GM21717 (cell line): Measurements from ENCODE around the gene PPFIA2.

ENCODE experiments used
- ATAC-seq: cut with Tn5 transposase; IDR thresholded peaks from one replicate; pipeline ENCODE4 v1.9.1; 2021; ENCODE audit warnings: mild to moderate bottlenecking, moderate library complexity; ENCODE audit not compliant: unreplicated experiment

Gene PPFIA2

GRCh38 chr12:81564237-81564636 is 194.9 kb downstream of the PPFIA2 start:
- no peak for ATAC-seq

- ATAC-seq, result no peak
Measured at GRCh38 chr12:81558031-81558430, 201.1 kb downstream of the PPFIA2 start.

GRCh38 chr12:81546811-81547210 is 212.3 kb downstream of the PPFIA2 start:
- ATAC-seq, result no peak

- no peak for ATAC-seq
Measured at GRCh38 chr12:81543621-81544139, 215.5 kb downstream of the PPFIA2 start.

- no peak for ATAC-seq
Measured at GRCh38 chr12:81542065-81543010, 216.8 kb downstream of the PPFIA2 start.

- ATAC-seq, result no peak
Measured at GRCh38 chr12:81541121-81541520, 218.0 kb downstream of the PPFIA2 start.

- no peak for ATAC-seq
Measured at GRCh38 chr12:81539279-81539678, 219.9 kb downstream of the PPFIA2 start.

- ATAC-seq, result no peak
Measured at GRCh38 chr12:81533054-81533453, 226.1 kb downstream of the PPFIA2 start.

GRCh38 chr12:81530352-81530751 is 228.8 kb downstream of the PPFIA2 start:
- no peak for ATAC-seq

GRCh38 chr12:81520064-81520945 is 238.8 kb downstream of the PPFIA2 start:
- ATAC-seq, result no peak

- no peak for ATAC-seq
Measured at GRCh38 chr12:81518638-81519037, 240.5 kb downstream of the PPFIA2 start.

GRCh38 chr12:81517296-81517695 is 241.9 kb downstream of the PPFIA2 start:
- no peak for ATAC-seq

- ATAC-seq, result no peak
Measured at GRCh38 chr12:81502912-81503695, 256.0 kb downstream of the PPFIA2 start.

GRCh38 chr12:81500788-81501187 is 258.4 kb downstream of the PPFIA2 start:
- no peak for ATAC-seq

GRCh38 chr12:81499809-81500208 is 259.3 kb downstream of the PPFIA2 start:
- ATAC-seq, result no peak

- no peak for ATAC-seq
Measured at GRCh38 chr12:81492131-81492720, 266.9 kb downstream of the PPFIA2 start.

- no peak for ATAC-seq
Measured at GRCh38 chr12:81472934-81473333, 286.2 kb downstream of the PPFIA2 start.

- ATAC-seq, result no peak
Measured at GRCh38 chr12:81470923-81471322, 288.2 kb downstream of the PPFIA2 start.

- no peak for ATAC-seq
Measured at GRCh38 chr12:81468206-81468605, 290.9 kb downstream of the PPFIA2 start.

GRCh38 chr12:81465876-81466275 is 293.3 kb downstream of the PPFIA2 start:
- ATAC-seq, result no peak
